Rectal smooth muscle tissue (tissue), 1 donor: ENCODE results near the gene GRAMD4.

Experiments
- H3K27ac ChIP-seq: one replicate; pipeline ENCODE4 v1.7.0; 2013; ENCODE audit warnings: low read depth, low read length, inconsistent platforms
- H3K27me3 ChIP-seq: one replicate; pipeline ENCODE4 v1.7.0; 2013; ENCODE audit warnings: low read length; ENCODE audit not compliant: control insufficient read depth, insufficient read depth
- H3K36me3 ChIP-seq: one replicate; pipeline ENCODE4 v1.7.0; 2013; ENCODE audit warnings: low read length; ENCODE audit not compliant: control insufficient read depth, insufficient read depth
- H3K4me1 ChIP-seq: one replicate; pipeline ENCODE4 v1.7.0; 2013; ENCODE audit warnings: low read length; ENCODE audit not compliant: control insufficient read depth, insufficient read depth
- H3K4me3 ChIP-seq: one replicate; pipeline ENCODE4 v1.7.0; 2013; ENCODE audit warnings: low read length
- H3K9ac ChIP-seq: one replicate; pipeline ENCODE4 v1.7.0; 2013; ENCODE audit warnings: low read length

GRAMD4 gene

DNA sequence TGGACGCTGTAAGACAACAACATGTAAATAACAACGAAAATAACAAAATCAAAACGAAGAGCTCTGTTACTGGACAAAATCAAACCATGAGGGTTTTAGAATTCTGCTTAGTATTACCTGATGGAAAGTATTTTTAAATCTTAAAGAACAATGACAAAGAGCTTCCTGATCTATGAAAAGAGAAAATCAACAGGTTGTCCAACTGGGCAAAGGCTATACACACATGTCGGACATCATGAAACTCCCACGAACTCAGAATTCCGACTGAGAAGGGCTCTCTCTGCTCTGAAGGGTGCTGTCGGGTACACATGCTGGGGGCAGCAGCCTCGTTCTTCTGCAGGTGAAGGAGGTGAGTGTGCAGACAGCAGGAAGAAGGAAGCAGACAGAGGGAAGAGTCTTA lies 92.1 kb downstream of the GRAMD4 start:
- Histone ChIP-seq H3K9ac (no peak overlapping the region), H3K4me3 (no peak overlapping the region), H3K27ac (no peak overlapping the region), H3K36me3 (peaks cover 34% of the 10 kb centered on the region), H3K4me1 (no peaks in the 10 kb centered on the region), H3K27me3 (no peaks in the 10 kb centered on the region)

DNA sequence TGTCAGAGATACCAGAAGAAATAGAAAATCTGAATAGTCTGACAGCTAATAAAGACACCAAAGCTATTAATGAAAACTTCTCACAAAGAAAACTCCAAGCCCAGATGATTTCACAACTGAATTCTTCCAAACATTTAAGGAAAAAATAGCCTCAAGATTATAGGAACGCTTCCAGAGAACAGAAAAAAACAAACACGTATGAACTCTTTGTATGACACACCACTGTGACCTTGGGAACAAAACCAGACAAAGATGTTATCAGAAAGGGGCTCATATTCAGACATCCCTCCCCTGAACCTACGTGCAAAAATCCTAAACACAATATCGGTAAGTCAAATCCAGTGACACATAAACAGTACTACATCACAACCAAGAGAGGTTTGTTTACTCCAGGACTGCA lies 94.4 kb downstream of the GRAMD4 start:
- Histone ChIP-seq H3K36me3 (peaks cover 30% of the 10 kb centered on the region), H3K4me1 (no peaks in the 10 kb centered on the region), H3K4me3 (no peak overlapping the region), H3K9ac (no peak overlapping the region), H3K27ac (no peak overlapping the region), H3K27me3 (no peaks in the 10 kb centered on the region)

DNA sequence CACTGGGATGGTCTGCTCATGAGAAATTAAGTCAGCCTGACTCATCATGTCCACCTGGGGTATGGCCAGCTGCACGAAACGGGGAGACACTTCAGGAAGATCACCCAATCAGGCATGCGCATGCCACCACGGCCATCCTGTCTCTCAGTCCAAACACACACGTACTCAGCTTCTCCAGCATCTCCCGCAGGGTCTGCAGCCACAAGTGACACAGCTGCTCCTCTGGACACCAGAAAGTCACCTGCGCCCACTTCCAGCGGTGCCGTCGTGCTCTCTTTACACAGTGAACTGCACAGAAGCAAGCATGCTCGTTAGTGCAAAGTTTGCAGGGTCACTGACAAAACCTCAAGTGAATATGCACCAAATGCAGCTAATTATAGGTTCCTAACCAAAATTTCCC lies 99.7 kb downstream of the GRAMD4 start:
- no peak overlapping the region for H3K4me3 ChIP-seq
- H3K27ac ChIP-seq, result no peak overlapping the region
- H3K9ac ChIP-seq, result no peak overlapping the region
- no peaks in the 10 kb centered on the region for H3K27me3 ChIP-seq
- peaks cover 23% of the 10 kb centered on the region for H3K36me3 ChIP-seq
- H3K4me1 ChIP-seq, result no peaks in the 10 kb centered on the region

DNA sequence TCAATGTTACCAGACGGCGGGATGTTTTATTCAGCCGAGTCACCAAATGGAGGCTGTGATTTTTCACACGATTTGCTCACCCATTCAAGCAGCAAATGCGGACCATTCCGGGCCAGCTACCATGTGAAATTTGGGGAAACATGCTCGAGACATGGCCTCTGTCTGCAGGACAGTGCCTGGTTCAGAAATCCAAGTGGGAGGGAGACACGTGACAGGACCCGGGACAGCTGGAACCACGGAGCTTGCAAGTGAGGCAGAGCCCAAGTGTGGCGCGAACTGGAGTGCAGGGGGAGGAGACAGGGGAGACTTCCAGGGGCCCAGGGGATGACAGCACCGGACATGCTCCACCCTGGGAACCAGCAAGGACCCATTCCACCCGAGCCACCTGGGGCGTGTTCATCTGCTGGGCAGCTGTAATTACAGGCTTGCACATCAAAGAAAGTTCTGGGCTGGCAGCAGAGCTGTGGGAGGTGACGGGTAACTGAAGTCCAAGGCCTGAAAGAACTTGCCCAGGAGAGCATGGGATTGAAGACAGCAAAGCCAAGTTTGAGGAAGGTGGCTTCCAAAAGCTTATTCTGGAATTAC lies 101.4 kb downstream of the GRAMD4 start:
- Histone ChIP-seq H3K9ac (no peak overlapping the region), H3K4me1 (no peaks in the 10 kb centered on the region), H3K36me3 (peaks cover 23% of the 10 kb centered on the region), H3K27me3 (no peaks in the 10 kb centered on the region), H3K4me3 (no peak overlapping the region), H3K27ac (no peak overlapping the region)

DNA sequence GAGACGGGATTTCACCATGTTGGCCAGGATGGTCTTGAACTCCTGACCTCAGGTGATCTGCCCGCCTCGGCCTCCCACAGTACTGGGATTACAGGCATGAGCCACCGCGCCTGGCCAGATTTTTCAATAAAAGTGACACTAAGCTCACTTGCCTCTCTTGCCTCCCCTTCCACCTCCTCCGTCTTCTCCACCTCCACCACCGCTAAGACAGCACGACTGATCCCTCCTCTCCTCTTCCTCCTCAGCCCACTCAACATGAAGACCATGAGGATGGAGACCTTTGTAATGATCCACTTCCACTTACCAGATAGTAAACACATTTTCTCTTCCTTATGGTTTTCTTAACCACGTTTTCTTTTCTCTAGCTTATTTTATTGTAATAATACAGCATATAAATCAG lies 103.7 kb downstream of the GRAMD4 start:
- no peaks in the 10 kb centered on the region for H3K27me3 ChIP-seq
- H3K9ac ChIP-seq, result no peak overlapping the region
- peaks cover 12% of the 10 kb centered on the region for H3K36me3 ChIP-seq
- no peaks in the 10 kb centered on the region for H3K4me1 ChIP-seq
- no peak overlapping the region for H3K27ac ChIP-seq
- no peak overlapping the region for H3K4me3 ChIP-seq

DNA sequence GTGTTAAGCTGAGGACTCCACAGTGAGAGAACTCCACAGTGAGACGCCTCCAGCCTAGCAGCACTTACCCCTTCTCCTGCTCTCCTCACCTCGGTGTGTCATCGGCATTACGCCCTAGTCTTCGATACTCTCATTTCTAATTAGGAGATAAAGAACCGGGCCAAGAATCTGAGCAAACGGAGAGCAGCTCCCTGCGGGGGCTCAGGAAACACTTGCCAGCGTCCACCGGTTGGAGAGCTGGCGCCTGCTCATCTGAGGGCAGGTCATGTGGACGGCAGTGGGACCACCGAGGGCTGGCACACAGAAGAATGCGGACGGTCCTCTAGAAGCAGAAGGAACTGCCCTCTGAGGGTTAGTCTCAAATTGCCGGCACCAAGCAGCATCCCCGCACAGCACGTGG lies 104.9 kb downstream of the GRAMD4 start:
- no peaks in the 10 kb centered on the region for H3K4me1 ChIP-seq
- H3K27me3 ChIP-seq, result no peaks in the 10 kb centered on the region
- H3K36me3 ChIP-seq, result peaks cover 5% of the 10 kb centered on the region
- no peak overlapping the region for H3K9ac ChIP-seq
- no peak overlapping the region for H3K4me3 ChIP-seq
- H3K27ac ChIP-seq, result no peak overlapping the region

DNA sequence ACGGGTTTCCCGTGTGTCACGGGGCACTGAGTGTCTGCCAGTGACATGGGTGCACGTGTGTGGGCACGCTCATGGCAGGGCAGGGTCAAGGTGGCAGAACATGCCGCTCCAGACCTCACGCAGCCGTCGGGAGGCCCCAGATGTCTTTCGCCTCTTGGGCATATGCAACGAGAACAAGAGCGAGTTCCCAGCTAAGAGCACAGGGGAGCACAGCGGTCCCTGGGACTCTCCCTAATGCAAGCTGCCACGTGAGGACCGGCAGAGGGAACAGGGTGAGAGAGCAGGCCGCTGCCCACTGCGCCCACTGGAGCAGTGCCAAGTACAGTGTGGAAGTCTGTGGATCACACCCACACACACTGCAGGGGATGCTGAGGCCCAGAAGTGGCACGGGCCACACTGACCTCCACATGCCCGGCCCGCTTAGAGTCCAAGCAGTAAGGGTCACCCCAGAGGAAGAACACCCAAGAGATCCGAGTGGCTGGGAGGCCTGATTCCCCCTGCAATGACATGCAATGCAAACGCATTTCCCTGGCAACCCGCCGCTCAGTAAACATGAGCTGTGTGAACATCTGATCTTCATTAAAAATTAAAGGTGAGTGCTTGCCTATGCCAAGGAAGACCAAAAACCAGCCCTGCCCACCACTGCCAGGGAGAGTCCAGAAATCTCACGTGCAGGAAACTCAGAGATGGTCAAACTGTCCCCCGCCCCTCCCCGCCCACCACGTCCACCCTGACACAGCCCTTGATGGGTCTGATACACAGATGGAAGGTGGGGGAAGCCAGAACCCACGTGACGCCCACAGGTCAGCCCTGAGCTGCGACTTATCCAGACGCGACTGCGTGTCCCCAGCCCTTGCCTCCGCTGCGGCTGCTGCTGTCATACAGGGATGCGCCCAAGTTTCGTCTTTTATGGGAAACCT lies 106.1 kb downstream of the GRAMD4 start:
- no peak overlapping the region for H3K27ac ChIP-seq
- H3K4me1 ChIP-seq, result peaks cover 1% of the 10 kb centered on the region
- no peak overlapping the region for H3K4me3 ChIP-seq
- peaks cover 5% of the 10 kb centered on the region for H3K36me3 ChIP-seq
- H3K27me3 ChIP-seq, result no peaks in the 10 kb centered on the region
- H3K9ac ChIP-seq, result no peak overlapping the region

DNA sequence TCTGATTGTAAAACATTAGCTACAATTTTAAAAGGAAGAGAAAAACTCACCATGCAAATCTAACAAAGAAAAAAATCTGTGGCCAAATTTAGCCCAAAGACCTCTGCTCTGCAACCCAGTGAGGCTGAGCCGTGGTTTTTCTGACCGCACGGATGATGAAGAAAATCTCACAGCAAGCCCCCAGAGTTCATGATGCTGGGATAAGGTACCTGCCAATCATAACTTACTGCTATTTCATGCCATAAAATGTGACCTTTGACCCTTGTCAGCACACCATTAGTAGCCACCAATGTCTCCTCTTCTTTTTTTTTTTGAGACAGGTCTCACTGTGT lies 106.8 kb downstream of the GRAMD4 start:
- Histone ChIP-seq H3K27me3 (no peaks in the 10 kb centered on the region), H3K36me3 (peaks cover 5% of the 10 kb centered on the region), H3K9ac (no peak overlapping the region), H3K4me3 (no peak overlapping the region), H3K4me1 (peaks cover 4% of the 10 kb centered on the region), H3K27ac (no peak overlapping the region)

DNA sequence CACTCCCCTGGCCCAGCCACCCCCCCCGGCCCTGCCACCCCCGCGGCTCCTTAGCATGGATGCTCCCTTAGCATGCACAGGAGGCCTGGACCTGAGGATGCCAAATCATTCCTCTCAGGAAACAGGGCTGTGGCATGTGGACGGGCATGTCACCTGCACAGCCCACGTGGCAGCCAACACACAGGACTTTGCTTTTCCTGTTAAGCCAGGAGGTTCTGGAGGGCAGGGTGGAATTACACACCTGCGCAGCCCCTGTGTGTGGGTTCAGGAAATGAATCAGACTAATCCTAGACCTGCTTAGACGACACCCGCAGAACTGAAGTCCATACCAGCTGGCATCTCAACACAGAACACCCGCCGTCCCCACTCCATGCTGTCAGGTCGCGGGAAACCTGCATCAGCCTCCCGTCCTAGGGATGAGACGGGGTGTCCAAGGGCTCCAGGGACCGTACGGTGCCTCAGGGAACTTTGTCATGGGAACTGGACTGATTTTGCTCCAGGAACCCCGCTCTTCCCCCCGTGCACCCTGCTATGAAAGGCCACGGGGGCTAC lies 107.7 kb downstream of the GRAMD4 start:
- Histone ChIP-seq H3K27me3 (no peaks in the 10 kb centered on the region), H3K27ac (no peak overlapping the region), H3K4me1 (peaks cover 4% of the 10 kb centered on the region), H3K9ac (no peak overlapping the region), H3K4me3 (no peak overlapping the region), H3K36me3 (peaks cover 5% of the 10 kb centered on the region)

DNA sequence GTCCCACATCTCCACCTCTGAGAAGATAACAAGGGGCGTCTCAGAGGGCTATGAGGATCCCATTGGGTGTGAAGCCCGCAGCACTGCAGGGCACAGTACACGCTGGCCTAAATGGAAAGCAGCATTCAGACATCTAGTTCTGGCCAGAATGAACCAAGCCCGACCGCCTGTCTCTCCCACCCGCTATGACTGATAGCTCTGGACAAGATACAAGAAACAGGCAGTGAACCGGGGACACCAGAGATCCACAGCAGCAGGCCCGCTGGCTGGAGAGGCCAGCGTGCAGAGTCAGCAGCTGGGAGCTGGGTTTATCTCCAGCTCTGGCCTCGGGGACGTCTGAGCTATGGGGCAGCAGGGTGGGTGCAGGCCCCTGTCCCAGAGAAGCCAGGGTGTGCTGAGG lies 108.3 kb downstream of the GRAMD4 start:
- Histone ChIP-seq H3K4me1 (peaks cover 4% of the 10 kb centered on the region), H3K27ac (no peak overlapping the region), H3K4me3 (no peak overlapping the region), H3K9ac (no peak overlapping the region), H3K27me3 (no peaks in the 10 kb centered on the region), H3K36me3 (peaks cover 5% of the 10 kb centered on the region)
